ENCODE results near the gene RNU6-1.

Gene RNU6-1

DNA sequence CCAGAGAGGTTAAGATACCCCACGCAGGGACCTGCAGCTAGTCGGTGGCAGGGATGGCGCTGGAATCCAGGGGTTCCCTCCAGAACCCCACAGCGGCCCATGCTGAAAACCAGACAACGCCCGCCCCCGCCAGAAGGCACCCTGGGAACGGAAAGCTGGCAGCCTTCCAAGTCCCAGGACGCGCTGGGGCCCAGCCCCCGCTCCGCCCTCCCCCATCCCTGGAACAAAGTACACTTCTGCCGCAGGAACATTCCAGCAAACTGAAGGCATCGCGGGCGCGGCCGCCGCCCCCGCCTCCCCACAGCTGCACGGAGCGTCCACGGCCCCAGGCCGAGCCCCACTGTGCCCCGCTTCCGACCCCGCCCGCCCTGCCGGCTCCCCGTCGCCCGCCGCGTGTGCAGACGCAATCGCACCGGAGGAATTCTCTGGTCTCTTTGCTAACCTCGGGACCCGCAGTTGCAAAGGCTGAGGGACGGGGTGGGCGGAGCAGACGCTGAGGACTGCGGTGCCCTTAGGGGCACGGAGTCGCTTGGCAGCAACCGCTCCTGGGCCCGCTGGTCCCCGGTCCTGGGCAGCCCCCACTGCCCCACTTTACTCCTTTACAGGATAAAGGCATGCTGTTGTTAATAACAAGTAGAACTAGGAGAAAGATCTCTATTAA is 44.8 kb upstream of the RNU6-1 start:
- peak overlapping the region; percentile 92 for H3K18ac ChIP-seq (ENCODE audit: low read length)
- no peak overlapping the region for H3K9ac ChIP-seq (ENCODE audit: low read depth, low read length, poor library complexity)
- H4K8ac ChIP-seq (ENCODE audit: low read depth, low read length), result no peak overlapping the region
- no CpG with 5 or more reads among the region's 48 CpGs for WGBS, 2 donors (ENCODE audit: extremely low coverage in 2 of 2, insufficient read length in 2 of 2, insufficient replicate concordance in 1 of 2)
- H2BK5ac ChIP-seq (ENCODE audit: low read length), result no peak overlapping the region
- peak overlapping the region; percentile 97 for H2AFZ ChIP-seq (ENCODE audit: low read length)
- H2BK120ac ChIP-seq (ENCODE audit: low read depth, low read length), result peak overlapping the region; percentile 88
- peak overlapping the region; percentile 67 for H3K4me2 ChIP-seq (ENCODE audit: insufficient read depth, low read length, poor library complexity, severe bottlenecking)
- no peak overlapping the region for H3K14ac ChIP-seq (ENCODE audit: low read length)
- H3K36me3 ChIP-seq (replicated peaks in 1 of 2; ENCODE audit: control insufficient read depth in 2 of 2, insufficient read depth in 2 of 2, low read length in 2 of 2), result no peaks in the 10 kb centered on the region
- H3K4ac ChIP-seq (ENCODE audit: low read length), result no peak overlapping the region
- H3K4me1 ChIP-seq (ENCODE audit: control insufficient read depth in 2 of 2, insufficient read depth in 1 of 2, low read depth in 1 of 2, low read length in 2 of 2), result peaks cover 13 to 16% of the 10 kb centered on the region in 2 donors
- H4K91ac ChIP-seq (ENCODE audit: low read depth, low read length, poor library complexity), result no peak overlapping the region
- peak; percentile 69 for DNase-seq (ENCODE audit: low spot score)
- peak overlapping the region; percentile 36 to 49 for H3K4me3 ChIP-seq (ENCODE audit: low read length in 2 of 2)
- no peaks in the 10 kb centered on the region for H3K9me3 ChIP-seq (replicated peaks in 1 of 2; ENCODE audit: control insufficient read depth in 2 of 2, insufficient read depth in 1 of 2, low read depth in 1 of 2, low read length in 2 of 2)
- no peak overlapping the region for H3K27ac ChIP-seq (replicated peaks; ENCODE audit: low read length)
- H3K27me3 ChIP-seq (ENCODE audit: control insufficient read depth in 3 of 3, insufficient read depth in 3 of 3, low read depth in 1 of 3, low read length in 3 of 3), result peaks cover 0 to 3% (median 0%) of the 10 kb centered on the region in 3 experiments
- H3K23ac ChIP-seq (ENCODE audit: low read depth, low read length, poor library complexity), result peak overlapping the region; percentile 36
- no peaks in the 10 kb centered on the region for H3K79me1 ChIP-seq (ENCODE audit: low read depth, low read length)
- H2BK12ac ChIP-seq (ENCODE audit: low read length), result no peak overlapping the region
- no peak overlapping the region for H2AK5ac ChIP-seq (ENCODE audit: low read depth, low read length)
- peak overlapping the region; percentile 61 for H2BK15ac ChIP-seq (ENCODE audit: low read length)

DNA sequence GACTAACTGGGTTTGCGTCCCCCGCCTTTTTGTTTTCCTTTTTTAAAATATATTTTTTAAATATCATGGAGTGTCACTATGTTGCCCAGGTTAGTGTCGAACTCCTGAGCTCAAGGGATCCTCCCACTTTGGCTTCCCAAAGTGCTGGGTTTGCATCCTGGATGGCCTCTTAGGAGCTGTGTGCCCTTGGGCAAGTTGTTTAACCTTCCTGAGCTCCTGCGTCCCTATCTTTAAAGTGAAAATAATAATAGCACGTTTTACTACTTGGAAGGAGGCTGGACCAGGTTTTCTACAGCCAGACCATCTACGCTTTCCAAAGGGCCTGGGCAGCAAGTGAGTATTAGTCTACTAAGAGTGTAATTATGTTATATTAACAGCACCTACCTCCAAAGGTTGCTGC is 44.2 kb upstream of the RNU6-1 start:
- H2BK15ac ChIP-seq (ENCODE audit: low read length), result peak overlapping the region; percentile 61
- peak overlapping the region; percentile 92 for H3K18ac ChIP-seq (ENCODE audit: low read length)
- H3K27me3 ChIP-seq (ENCODE audit: control insufficient read depth in 3 of 3, insufficient read depth in 3 of 3, low read depth in 1 of 3, low read length in 3 of 3), result no peaks in the 10 kb centered on the region
- peak overlapping the region; percentile 67 for H3K4me2 ChIP-seq (ENCODE audit: insufficient read depth, low read length, poor library complexity, severe bottlenecking)
- no peak overlapping the region for H2BK5ac ChIP-seq (ENCODE audit: low read length)
- WGBS, 2 donors (ENCODE audit: extremely low coverage in 2 of 2, insufficient read length in 2 of 2, insufficient replicate concordance in 1 of 2), result no CpG with 5 or more reads among the region's 6 CpGs
- H3K27ac ChIP-seq (replicated peaks; ENCODE audit: low read length), result no peak overlapping the region
- H4K91ac ChIP-seq (ENCODE audit: low read depth, low read length, poor library complexity), result no peak overlapping the region
- peak overlapping the region; percentile 97 for H2AFZ ChIP-seq (ENCODE audit: low read length)
- H3K79me1 ChIP-seq (ENCODE audit: low read depth, low read length), result no peaks in the 10 kb centered on the region
- H3K23ac ChIP-seq (ENCODE audit: low read depth, low read length, poor library complexity), result no peak overlapping the region
- peaks cover 13 to 16% of the 10 kb centered on the region in 2 donors for H3K4me1 ChIP-seq (ENCODE audit: control insufficient read depth in 2 of 2, insufficient read depth in 1 of 2, low read depth in 1 of 2, low read length in 2 of 2)
- H3K4ac ChIP-seq (ENCODE audit: low read length), result no peak overlapping the region
- no peak overlapping the region for H3K14ac ChIP-seq (ENCODE audit: low read length)
- no peaks in the 10 kb centered on the region for H3K9me3 ChIP-seq (replicated peaks in 1 of 2; ENCODE audit: control insufficient read depth in 2 of 2, insufficient read depth in 1 of 2, low read depth in 1 of 2, low read length in 2 of 2)
- no peak overlapping the region for H2AK5ac ChIP-seq (ENCODE audit: low read depth, low read length)
- H4K8ac ChIP-seq (ENCODE audit: low read depth, low read length), result no peak overlapping the region
- no peak overlapping the region for H2BK12ac ChIP-seq (ENCODE audit: low read length)
- H3K36me3 ChIP-seq (replicated peaks in 1 of 2; ENCODE audit: control insufficient read depth in 2 of 2, insufficient read depth in 2 of 2, low read length in 2 of 2), result no peaks in the 10 kb centered on the region
- no peak overlapping the region for H2BK120ac ChIP-seq (ENCODE audit: low read depth, low read length)
- H3K4me3 ChIP-seq (ENCODE audit: low read length in 2 of 2), result peak overlapping the region in 1 of 2 donors; percentile 36
- no peak for DNase-seq (ENCODE audit: low spot score)
- no peak overlapping the region for H3K9ac ChIP-seq (ENCODE audit: low read depth, low read length, poor library complexity)

DNA sequence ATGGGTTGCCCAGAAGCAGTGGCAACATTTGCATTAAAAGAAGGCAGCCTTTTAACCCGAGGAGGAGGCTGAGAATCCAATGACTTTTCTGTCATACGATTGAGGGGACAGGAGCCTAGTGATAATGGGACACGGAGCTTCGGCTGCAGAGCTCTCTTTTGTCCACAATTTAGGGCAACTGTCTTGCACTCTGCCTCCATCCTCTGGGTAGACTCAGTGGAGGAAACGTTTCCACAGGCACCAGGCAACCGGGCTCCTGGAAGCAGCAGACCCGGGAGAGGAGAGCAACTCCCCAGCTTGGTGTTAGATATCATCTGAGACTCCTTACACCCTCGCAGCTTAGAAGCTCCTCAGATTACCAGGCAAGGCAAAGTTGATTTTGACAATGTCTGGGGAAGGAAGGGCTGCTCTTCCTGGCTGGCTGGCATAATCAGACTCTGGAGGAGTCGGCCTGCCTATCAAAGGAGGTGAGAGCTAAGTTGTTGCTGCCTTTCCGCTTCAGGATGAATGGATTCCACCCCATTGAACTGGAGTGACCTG is 43.5 kb upstream of the RNU6-1 start:
- no peak overlapping the region for H3K18ac ChIP-seq (ENCODE audit: low read length)
- no peak overlapping the region for H2BK12ac ChIP-seq (ENCODE audit: low read length)
- no peak overlapping the region for H4K91ac ChIP-seq (ENCODE audit: low read depth, low read length, poor library complexity)
- H3K79me1 ChIP-seq (ENCODE audit: low read depth, low read length), result no peaks in the 10 kb centered on the region
- H3K27ac ChIP-seq (replicated peaks; ENCODE audit: low read length), result no peak overlapping the region
- H3K4me1 ChIP-seq (ENCODE audit: control insufficient read depth in 2 of 2, insufficient read depth in 1 of 2, low read depth in 1 of 2, low read length in 2 of 2), result peaks cover 13 to 21% of the 10 kb centered on the region in 2 donors
- no peaks in the 10 kb centered on the region for H3K9me3 ChIP-seq (replicated peaks in 1 of 2; ENCODE audit: control insufficient read depth in 2 of 2, insufficient read depth in 1 of 2, low read depth in 1 of 2, low read length in 2 of 2)
- no peaks in the 10 kb centered on the region for H3K27me3 ChIP-seq (ENCODE audit: control insufficient read depth in 3 of 3, insufficient read depth in 3 of 3, low read depth in 1 of 3, low read length in 3 of 3)
- H3K4me2 ChIP-seq (ENCODE audit: insufficient read depth, low read length, poor library complexity, severe bottlenecking), result no peak overlapping the region
- no peak overlapping the region for H3K4ac ChIP-seq (ENCODE audit: low read length)
- H4K8ac ChIP-seq (ENCODE audit: low read depth, low read length), result no peak overlapping the region
- no peak overlapping the region for H2BK5ac ChIP-seq (ENCODE audit: low read length)
- H3K36me3 ChIP-seq (replicated peaks in 1 of 2; ENCODE audit: control insufficient read depth in 2 of 2, insufficient read depth in 2 of 2, low read length in 2 of 2), result no peaks in the 10 kb centered on the region
- H3K14ac ChIP-seq (ENCODE audit: low read length), result no peak overlapping the region
- H3K9ac ChIP-seq (ENCODE audit: low read depth, low read length, poor library complexity), result no peak overlapping the region
- no peak overlapping the region for H2BK15ac ChIP-seq (ENCODE audit: low read length)
- no peak for DNase-seq (ENCODE audit: low spot score)
- no peak overlapping the region for H2BK120ac ChIP-seq (ENCODE audit: low read depth, low read length)
- peak overlapping the region; percentile 84 for H2AFZ ChIP-seq (ENCODE audit: low read length)
- H3K23ac ChIP-seq (ENCODE audit: low read depth, low read length, poor library complexity), result no peak overlapping the region
- H2AK5ac ChIP-seq (ENCODE audit: low read depth, low read length), result no peak overlapping the region
- WGBS, 2 donors (ENCODE audit: extremely low coverage in 2 of 2, insufficient read length in 2 of 2, insufficient replicate concordance in 1 of 2), result no CpG with 5 or more reads among the region's 10 CpGs
- no peak overlapping the region for H3K4me3 ChIP-seq (ENCODE audit: low read length in 2 of 2)

DNA sequence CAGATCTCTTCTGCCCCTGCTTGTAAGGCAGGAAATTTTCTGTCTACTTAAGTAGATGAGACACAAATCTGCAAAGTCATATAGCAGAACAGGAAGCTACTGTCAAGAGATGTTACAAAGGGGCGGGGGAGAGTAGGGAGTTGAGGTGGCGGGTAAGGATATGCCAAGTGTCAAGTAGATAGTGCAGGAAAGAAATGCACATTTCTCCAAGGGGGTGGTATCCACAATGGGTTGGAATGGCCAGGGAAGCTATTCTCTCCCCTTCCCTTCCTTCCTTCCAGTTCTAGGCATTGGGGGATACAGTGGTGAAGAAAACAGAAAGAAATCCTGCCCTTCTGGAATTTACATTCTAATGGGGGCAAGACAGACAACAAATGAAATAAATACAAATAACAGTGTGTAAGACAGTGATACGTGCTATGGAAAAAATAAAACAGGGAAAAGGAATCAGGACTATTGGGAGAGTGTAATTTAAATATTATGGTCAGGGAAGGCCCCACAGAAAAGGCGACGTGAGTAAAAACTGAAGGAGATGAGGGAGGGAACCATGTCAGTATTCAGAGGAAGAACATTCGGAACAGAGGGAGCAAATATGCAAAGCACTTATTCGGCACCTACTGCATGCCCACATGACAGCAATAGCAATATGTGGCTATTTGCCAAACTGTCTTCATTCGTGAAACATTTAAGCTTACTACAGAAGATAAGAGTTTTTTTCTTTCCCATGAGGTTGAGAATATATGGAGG is 42.8 kb upstream of the RNU6-1 start:
- H2BK12ac ChIP-seq (ENCODE audit: low read length), result no peak overlapping the region
- no CpG with 5 or more reads among the region's 8 CpGs for WGBS, 2 donors (ENCODE audit: extremely low coverage in 2 of 2, insufficient read length in 2 of 2, insufficient replicate concordance in 1 of 2)
- no peaks in the 10 kb centered on the region for H3K9me3 ChIP-seq (replicated peaks in 1 of 2; ENCODE audit: control insufficient read depth in 2 of 2, insufficient read depth in 1 of 2, low read depth in 1 of 2, low read length in 2 of 2)

More for the DNA sequence above, 42.8 kb upstream of the RNU6-1 start:
- no peak overlapping the region for H3K27ac ChIP-seq (replicated peaks; ENCODE audit: low read length)
- H3K4me1 ChIP-seq (ENCODE audit: control insufficient read depth in 2 of 2, insufficient read depth in 1 of 2, low read depth in 1 of 2, low read length in 2 of 2), result peaks cover 13 to 21% of the 10 kb centered on the region in 2 donors
- H3K36me3 ChIP-seq (replicated peaks in 1 of 2; ENCODE audit: control insufficient read depth in 2 of 2, insufficient read depth in 2 of 2, low read length in 2 of 2), result no peaks in the 10 kb centered on the region
- no peak overlapping the region for H4K8ac ChIP-seq (ENCODE audit: low read depth, low read length)
- H2AFZ ChIP-seq (ENCODE audit: low read length), result peak overlapping the region; percentile 33
- no peak overlapping the region for H3K18ac ChIP-seq (ENCODE audit: low read length)
- no peak overlapping the region for H3K4ac ChIP-seq (ENCODE audit: low read length)
- H3K14ac ChIP-seq (ENCODE audit: low read length), result no peak overlapping the region
- no peak for DNase-seq (ENCODE audit: low spot score)
- no peak overlapping the region for H4K91ac ChIP-seq (ENCODE audit: low read depth, low read length, poor library complexity)
- no peak overlapping the region for H3K9ac ChIP-seq (ENCODE audit: low read depth, low read length, poor library complexity)
- no peaks in the 10 kb centered on the region for H3K27me3 ChIP-seq (ENCODE audit: control insufficient read depth in 3 of 3, insufficient read depth in 3 of 3, low read depth in 1 of 3, low read length in 3 of 3)
- no peaks in the 10 kb centered on the region for H3K79me1 ChIP-seq (ENCODE audit: low read depth, low read length)
- H2BK120ac ChIP-seq (ENCODE audit: low read depth, low read length), result no peak overlapping the region
- no peak overlapping the region for H2BK15ac ChIP-seq (ENCODE audit: low read length)
- no peak overlapping the region for H3K23ac ChIP-seq (ENCODE audit: low read depth, low read length, poor library complexity)
- H2AK5ac ChIP-seq (ENCODE audit: low read depth, low read length), result no peak overlapping the region
- no peak overlapping the region for H3K4me3 ChIP-seq (ENCODE audit: low read length in 2 of 2)
- no peak overlapping the region for H2BK5ac ChIP-seq (ENCODE audit: low read length)
- H3K4me2 ChIP-seq (ENCODE audit: insufficient read depth, low read length, poor library complexity, severe bottlenecking), result no peak overlapping the region

Data from neuronal stem cell (in vitro differentiated cells).